GM19351 (cell line): ENCODE results near the gene PLA1A.

Experiments used
- ATAC-seq: cut with Tn5 transposase; IDR thresholded peaks from one replicate; pipeline ENCODE4 v1.9.1; 2021; ENCODE audit warnings: mild to moderate bottlenecking, moderate library complexity; ENCODE audit not compliant: unreplicated experiment

The PLA1A gene

GRCh38 chr3:119602676-119603075 is 5.0 kb downstream of the PLA1A start:
- ATAC-seq, result no peak

GRCh38 chr3:119604878-119605277 is 7.2 kb downstream of the PLA1A start:
- no peak for ATAC-seq

GRCh38 chr3:119608405-119609000 is 10.8 kb downstream of the PLA1A start:
- ATAC-seq, result no peak

- no peak for ATAC-seq
Observed at GRCh38 chr3:119609301-119609700, 11.6 kb downstream of the PLA1A start.

- ATAC-seq, result no peak
Observed at GRCh38 chr3:119611664-119612063, 14.0 kb downstream of the PLA1A start.

GRCh38 chr3:119613201-119613600 is 15.5 kb downstream of the PLA1A start:
- peak; percentile 73 for ATAC-seq

- no peak for ATAC-seq
Observed at GRCh38 chr3:119613872-119614271, 16.2 kb downstream of the PLA1A start.

GRCh38 chr3:119616056-119616455 is 18.4 kb downstream of the PLA1A start:
- ATAC-seq, result no peak

- no peak for ATAC-seq
Observed at GRCh38 chr3:119619094-119619493, 21.4 kb downstream of the PLA1A start.

- no peak for ATAC-seq
Observed at GRCh38 chr3:119620899-119621298, 23.2 kb downstream of the PLA1A start.

GRCh38 chr3:119624002-119624720 is 26.5 kb downstream of the PLA1A start:
- no peak for ATAC-seq

- ATAC-seq, result no peak
Observed at GRCh38 chr3:119625451-119626153, 27.9 kb downstream of the PLA1A start.

GRCh38 chr3:119626196-119626595 is 28.5 kb downstream of the PLA1A start:
- no peak for ATAC-seq

GRCh38 chr3:119627461-119627860 is 29.8 kb downstream of the PLA1A start:
- peak; percentile 41 for ATAC-seq

- peak; percentile 55 for ATAC-seq
Observed at GRCh38 chr3:119628390-119628789, 30.7 kb downstream of the PLA1A start.

- ATAC-seq, result peak; percentile 34
Observed at GRCh38 chr3:119628816-119629445, 31.2 kb downstream of the PLA1A start.

GRCh38 chr3:119630128-119630879 is 32.6 kb downstream of the PLA1A start:
- no peak for ATAC-seq

GRCh38 chr3:119630880-119631329 is 33.2 kb downstream of the PLA1A start:
- no peak for ATAC-seq

- ATAC-seq, result no peak
Observed at GRCh38 chr3:119631516-119631915, 33.8 kb downstream of the PLA1A start.

- no peak for ATAC-seq
Observed at GRCh38 chr3:119632216-119632615, 34.5 kb downstream of the PLA1A start.

- no peak for ATAC-seq
Observed at GRCh38 chr3:119632829-119633228, 35.1 kb downstream of the PLA1A start.
